Fibroblast of lung (primary cell): ENCODE measurements around the gene SYNDIG1.

Experiments used
- EZH2 ChIP-seq: IDR thresholded peaks from 2 replicates; pipeline ENCODE4 v1.5.1; 2012; ENCODE audit warnings: low read length, control low read depth, mild to moderate bottlenecking; ENCODE audit errors: missing control alignments
- TF ChIP-seq, protein P1 (sequence below), 2 donors: IDR thresholded peaks in 1 of 2; conservative IDR thresholded peaks in 1 of 2; 1 replicate in 1 of 2; 2 replicates in 1 of 2; pipeline ENCODE4 v1.5.1; 2011 to 2012; ENCODE audit warnings: low read length in 2 of 2, control low read depth in 1 of 2, inconsistent platforms in 1 of 2, low read depth in 1 of 2, mild to moderate bottlenecking in 1 of 2

GRCh38 chr20:24518515-24518914 is 49.1 kb downstream of the SYNDIG1 start:
- TF ChIP-seq, protein P1, sequence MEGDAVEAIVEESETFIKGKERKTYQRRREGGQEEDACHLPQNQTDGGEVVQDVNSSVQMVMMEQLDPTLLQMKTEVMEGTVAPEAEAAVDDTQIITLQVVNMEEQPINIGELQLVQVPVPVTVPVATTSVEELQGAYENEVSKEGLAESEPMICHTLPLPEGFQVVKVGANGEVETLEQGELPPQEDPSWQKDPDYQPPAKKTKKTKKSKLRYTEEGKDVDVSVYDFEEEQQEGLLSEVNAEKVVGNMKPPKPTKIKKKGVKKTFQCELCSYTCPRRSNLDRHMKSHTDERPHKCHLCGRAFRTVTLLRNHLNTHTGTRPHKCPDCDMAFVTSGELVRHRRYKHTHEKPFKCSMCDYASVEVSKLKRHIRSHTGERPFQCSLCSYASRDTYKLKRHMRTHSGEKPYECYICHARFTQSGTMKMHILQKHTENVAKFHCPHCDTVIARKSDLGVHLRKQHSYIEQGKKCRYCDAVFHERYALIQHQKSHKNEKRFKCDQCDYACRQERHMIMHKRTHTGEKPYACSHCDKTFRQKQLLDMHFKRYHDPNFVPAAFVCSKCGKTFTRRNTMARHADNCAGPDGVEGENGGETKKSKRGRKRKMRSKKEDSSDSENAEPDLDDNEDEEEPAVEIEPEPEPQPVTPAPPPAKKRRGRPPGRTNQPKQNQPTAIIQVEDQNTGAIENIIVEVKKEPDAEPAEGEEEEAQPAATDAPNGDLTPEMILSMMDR (conservative IDR thresholded peaks at IDR 0.05 in 1 of 2, IDR thresholded peaks at IDR 0.05 in 1 of 2; ENCODE audit: low read depth in 1 of 2, low read length in 2 of 2): no peak
- TF ChIP-seq EZH2: no peak
